SU-DHL-6 (cell line): Measurements from ENCODE around the gene SLC25A18.

Experiments
- EZH2phosphoT487 ChIP-seq: fragments of 200-600 bp; sonication (generic), shearing (Covaris generic); conservative IDR thresholded peaks from 2 replicates; pipeline ENCODE4 v1.6.1; 2018; ENCODE audit warnings: mild to moderate bottlenecking, antibody characterized with exemption, low read length, moderate library complexity, mixed read lengths
- TF ChIP-seq, protein P1 (sequence below): fragments of 200-600 bp; sonication (generic); IDR thresholded peaks from one replicate; pipeline ENCODE4 v1.5.1; 2017; ENCODE audit warnings: antibody characterized with exemption, mild to moderate bottlenecking, low read length, moderate library complexity; ENCODE audit not compliant: insufficient read depth, poor library complexity, severe bottlenecking

DNA sequence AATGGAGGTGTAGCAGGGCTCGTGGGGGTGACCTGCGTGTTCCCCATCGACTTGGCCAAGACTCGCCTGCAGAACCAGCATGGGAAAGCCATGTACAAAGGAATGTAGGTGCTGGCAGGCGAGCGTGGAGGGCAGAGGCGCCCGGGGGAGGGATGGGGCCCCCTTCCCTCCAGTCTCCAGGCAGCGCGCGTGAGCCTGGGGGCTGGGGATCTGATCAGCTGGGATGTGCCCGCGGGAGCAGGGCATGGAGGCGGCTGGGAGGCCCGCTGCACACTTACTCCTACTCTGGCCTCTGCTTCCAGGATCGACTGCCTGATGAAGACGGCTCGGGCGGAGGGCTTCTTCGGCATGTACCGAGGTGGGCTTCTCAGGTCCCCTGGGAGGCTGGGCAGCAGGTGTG is 17.8 kb downstream of the SLC25A18 start:
- TF ChIP-seq, protein P1, sequence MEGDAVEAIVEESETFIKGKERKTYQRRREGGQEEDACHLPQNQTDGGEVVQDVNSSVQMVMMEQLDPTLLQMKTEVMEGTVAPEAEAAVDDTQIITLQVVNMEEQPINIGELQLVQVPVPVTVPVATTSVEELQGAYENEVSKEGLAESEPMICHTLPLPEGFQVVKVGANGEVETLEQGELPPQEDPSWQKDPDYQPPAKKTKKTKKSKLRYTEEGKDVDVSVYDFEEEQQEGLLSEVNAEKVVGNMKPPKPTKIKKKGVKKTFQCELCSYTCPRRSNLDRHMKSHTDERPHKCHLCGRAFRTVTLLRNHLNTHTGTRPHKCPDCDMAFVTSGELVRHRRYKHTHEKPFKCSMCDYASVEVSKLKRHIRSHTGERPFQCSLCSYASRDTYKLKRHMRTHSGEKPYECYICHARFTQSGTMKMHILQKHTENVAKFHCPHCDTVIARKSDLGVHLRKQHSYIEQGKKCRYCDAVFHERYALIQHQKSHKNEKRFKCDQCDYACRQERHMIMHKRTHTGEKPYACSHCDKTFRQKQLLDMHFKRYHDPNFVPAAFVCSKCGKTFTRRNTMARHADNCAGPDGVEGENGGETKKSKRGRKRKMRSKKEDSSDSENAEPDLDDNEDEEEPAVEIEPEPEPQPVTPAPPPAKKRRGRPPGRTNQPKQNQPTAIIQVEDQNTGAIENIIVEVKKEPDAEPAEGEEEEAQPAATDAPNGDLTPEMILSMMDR, result no peak
- TF ChIP-seq EZH2phosphoT487, result no peak
